Endodermal cell (in vitro differentiated cells): ENCODE measurements around the gene MVD. TPM values are rescaled to one million over a fixed set of nuclear protein-coding genes. Genes with fewer than 3 reads are reported as not detected.

Experiments used
- DNase-seq: peaks from one replicate; pipeline ENCODE4 v3.0.0-alpha.2; 2017
- H3K27ac ChIP-seq: 2 replicates; pipeline ENCODE4 v1.5.1; 2013; ENCODE audit warnings: mild to moderate bottlenecking, low read depth, low read length, moderate library complexity
- H3K27me3 ChIP-seq: 2 replicates; pipeline ENCODE4 v1.6.1; 2013; ENCODE audit warnings: mild to moderate bottlenecking, low read length, moderate library complexity; ENCODE audit not compliant: insufficient read depth, control insufficient read depth, poor library complexity, severe bottlenecking
- H3K36me3 ChIP-seq: 2 replicates; pipeline ENCODE4 v1.7.0; 2013; ENCODE audit warnings: mild to moderate bottlenecking, low read length, moderate library complexity; ENCODE audit not compliant: control insufficient read depth, insufficient read depth
- H3K4me1 ChIP-seq: one replicate; pipeline ENCODE4 v1.7.0; 2013; ENCODE audit warnings: low read length; ENCODE audit not compliant: control insufficient read depth, insufficient read depth
- H3K4me3 ChIP-seq: 2 replicates; pipeline ENCODE4 v1.5.1; 2013; ENCODE audit warnings: mild to moderate bottlenecking, low read length, moderate library complexity
- H3K9ac ChIP-seq: 2 replicates; pipeline ENCODE4 v1.6.1; 2013; ENCODE audit warnings: mild to moderate bottlenecking, low read length, moderate library complexity; ENCODE audit not compliant: poor library complexity, severe bottlenecking; ENCODE audit errors: extremely low read depth
- H3K9me3 ChIP-seq: 2 replicates; pipeline ENCODE4 v1.6.1; 2013; ENCODE audit warnings: mild to moderate bottlenecking, low read length, moderate library complexity; ENCODE audit not compliant: control insufficient read depth
- H3K27ac Mint-ChIP-seq: 2 replicates; pipeline ENCODE4 v1.8.0; 2020; ENCODE audit warnings: mixed read lengths
- H3K27me3 Mint-ChIP-seq: 2 replicates; pipeline ENCODE4 v1.8.0; 2021; ENCODE audit warnings: mild to moderate bottlenecking, mixed read lengths; ENCODE audit not compliant: insufficient read depth
- H3K36me3 Mint-ChIP-seq: 2 replicates; pipeline ENCODE4 v1.8.0; 2020; ENCODE audit warnings: low read depth, mixed read lengths
- H3K4me1 Mint-ChIP-seq: 2 replicates; pipeline ENCODE4 v1.8.0; 2020; ENCODE audit warnings: mixed read lengths
- H3K4me3 Mint-ChIP-seq: 2 replicates; pipeline ENCODE4 v1.8.0; 2020; ENCODE audit warnings: mild to moderate bottlenecking, moderate library complexity, mixed read lengths
- H3K9me3 Mint-ChIP-seq: 2 replicates; pipeline ENCODE4 v1.8.0; 2020; ENCODE audit warnings: mild to moderate bottlenecking, mixed read lengths
- WGBS, 2 experiments: methylation state at CpG; one replicate each; pipeline versions ENCODE4 v1.1.5 to v1.1.7; 2013; ENCODE audit warnings: missing lambda C conversion rate in 2 of 2, mixed read lengths in 1 of 2; ENCODE audit not compliant: insufficient coverage in 1 of 2, insufficient read length in 1 of 2; 5-methylcytosine and 5-hydroxymethylcytosine counted together
- total RNA-seq, 2 donors: library from RNA; stranded (reverse); fragmentation: NEBNext Ultra II Directional in 1 of 2; extraction: Animal tissue kit (Norgen Biotek cat#: 25700) in 1 of 2; gene quantifications; 2 replicates in 1 of 2; 3 replicates in 1 of 2; pipeline ENCODE4 v1.2.1, GENCODE V29; 2021
- TF ChIP-seq, protein P1 (sequence below): fragments of 200-600 bp; sonication (generic); conservative IDR thresholded peaks from 2 replicates; pipeline ENCODE4 v1.5.0; 2021; ENCODE audit warnings: antibody characterized with exemption, mild to moderate bottlenecking

Gene MVD
- total RNA-seq, 2 donors from 2014 or later: 79.8 to 81.4 TPM

DNA sequence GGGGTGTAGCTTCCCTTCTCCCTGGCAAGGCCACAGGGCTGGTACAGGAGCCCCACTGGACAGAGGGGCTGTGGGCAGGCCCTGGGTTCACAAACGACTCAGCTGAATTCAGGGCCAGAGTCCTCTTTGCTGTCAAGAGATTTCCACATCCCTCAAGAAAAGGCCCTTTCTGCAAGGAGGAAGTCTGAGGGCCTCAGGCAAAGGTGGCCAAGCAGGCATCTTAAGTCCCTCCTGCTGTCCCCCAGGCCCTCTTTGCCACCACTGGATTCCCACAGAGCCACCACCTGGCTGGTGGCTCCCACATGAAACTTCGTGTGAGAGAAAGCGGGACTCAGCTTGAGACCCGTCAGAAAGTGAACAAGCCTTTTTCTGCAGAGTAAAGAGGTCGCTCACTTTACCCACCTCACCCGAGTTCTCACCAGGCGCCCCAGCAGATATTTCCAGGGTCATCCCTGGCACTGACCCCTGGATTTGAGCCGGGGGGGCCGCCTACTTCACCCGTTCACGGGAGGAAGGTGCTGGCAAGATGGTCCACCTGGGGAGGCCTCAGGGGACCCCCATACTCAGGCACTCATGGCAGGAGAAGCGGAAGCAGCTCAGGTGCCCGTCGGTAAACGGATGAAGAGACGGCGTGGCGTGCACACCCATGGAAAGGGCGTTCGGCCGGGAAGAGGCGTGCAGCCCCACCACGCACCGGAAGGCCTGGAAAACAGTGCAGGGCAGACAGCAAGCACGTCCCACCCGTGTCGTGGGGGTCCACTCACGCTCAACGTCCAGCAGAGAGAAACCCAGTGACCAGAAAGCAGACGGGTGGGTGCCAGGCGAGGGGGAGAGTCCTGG is 39.7 kb upstream of the MVD start:
- WGBS, 2 experiments: 94% methylated on average over 21 to 31 of the region's 31 CpGs
- no peaks in the 10 kb centered on the region for H3K9me3 ChIP-seq
- Mint-ChIP-seq H3K4me1 (peaks cover 12% of the 10 kb centered on the region), H3K36me3 (peaks cover 9% of the 10 kb centered on the region), H3K4me3 (no peak overlapping the region), H3K27me3 (no peaks in the 10 kb centered on the region), H3K9me3 (no peaks in the 10 kb centered on the region), H3K27ac (no peak overlapping the region)
- H3K36me3 ChIP-seq: no peaks in the 10 kb centered on the region
- TF ChIP-seq, protein P1, sequence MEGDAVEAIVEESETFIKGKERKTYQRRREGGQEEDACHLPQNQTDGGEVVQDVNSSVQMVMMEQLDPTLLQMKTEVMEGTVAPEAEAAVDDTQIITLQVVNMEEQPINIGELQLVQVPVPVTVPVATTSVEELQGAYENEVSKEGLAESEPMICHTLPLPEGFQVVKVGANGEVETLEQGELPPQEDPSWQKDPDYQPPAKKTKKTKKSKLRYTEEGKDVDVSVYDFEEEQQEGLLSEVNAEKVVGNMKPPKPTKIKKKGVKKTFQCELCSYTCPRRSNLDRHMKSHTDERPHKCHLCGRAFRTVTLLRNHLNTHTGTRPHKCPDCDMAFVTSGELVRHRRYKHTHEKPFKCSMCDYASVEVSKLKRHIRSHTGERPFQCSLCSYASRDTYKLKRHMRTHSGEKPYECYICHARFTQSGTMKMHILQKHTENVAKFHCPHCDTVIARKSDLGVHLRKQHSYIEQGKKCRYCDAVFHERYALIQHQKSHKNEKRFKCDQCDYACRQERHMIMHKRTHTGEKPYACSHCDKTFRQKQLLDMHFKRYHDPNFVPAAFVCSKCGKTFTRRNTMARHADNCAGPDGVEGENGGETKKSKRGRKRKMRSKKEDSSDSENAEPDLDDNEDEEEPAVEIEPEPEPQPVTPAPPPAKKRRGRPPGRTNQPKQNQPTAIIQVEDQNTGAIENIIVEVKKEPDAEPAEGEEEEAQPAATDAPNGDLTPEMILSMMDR: no peak
- no peak for DNase-seq
- H3K4me1 ChIP-seq: peaks cover 6% of the 10 kb centered on the region
- H3K9ac ChIP-seq: no peak overlapping the region
- H3K27ac ChIP-seq: no peak overlapping the region
- H3K27me3 ChIP-seq: no peaks in the 10 kb centered on the region
- no peak overlapping the region for H3K4me3 ChIP-seq

DNA sequence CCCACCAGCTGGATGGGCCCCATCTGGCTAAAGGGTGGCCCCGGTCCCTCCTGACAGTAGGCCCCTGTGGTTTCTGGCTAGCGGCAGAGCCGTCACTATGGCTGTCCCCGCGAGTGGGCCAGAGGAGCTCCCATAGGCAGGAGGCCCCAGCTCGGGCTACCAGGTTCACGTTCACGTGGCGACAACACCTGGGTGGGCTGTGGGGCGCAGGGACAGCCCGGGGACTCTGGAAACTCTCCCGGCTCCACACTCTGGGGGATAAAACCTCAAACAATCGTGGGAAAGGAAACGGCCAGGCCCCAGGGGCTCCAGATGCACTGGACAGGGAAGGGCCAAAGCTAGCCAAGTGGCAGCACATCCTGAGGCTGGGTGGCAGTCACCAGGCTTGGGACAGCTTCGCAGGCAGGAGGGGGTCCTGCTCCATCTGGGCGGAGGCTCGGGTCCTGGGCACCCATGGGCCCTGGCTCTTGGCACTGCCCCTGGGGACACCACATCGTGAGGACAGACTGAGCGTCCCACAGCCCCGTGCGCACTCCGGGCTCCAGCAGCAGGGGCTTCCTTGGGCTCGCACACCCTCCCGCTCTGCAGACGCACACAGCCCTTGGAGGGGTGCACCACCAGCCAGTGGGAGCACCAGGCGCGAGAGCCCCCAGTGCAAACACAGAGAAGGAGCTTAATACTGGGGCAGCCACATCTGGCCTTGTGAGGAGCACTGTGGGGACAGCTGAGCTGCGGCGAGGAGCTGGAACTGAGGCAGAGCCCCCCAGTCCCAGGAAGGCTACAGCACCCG is 38.9 kb upstream of the MVD start:
- Histone ChIP-seq H3K27ac (no peak overlapping the region), H3K9me3 (no peaks in the 10 kb centered on the region), H3K9ac (no peak overlapping the region), H3K27me3 (no peaks in the 10 kb centered on the region), H3K36me3 (no peaks in the 10 kb centered on the region), H3K4me3 (no peak overlapping the region), H3K4me1 (peaks cover 6% of the 10 kb centered on the region)
- H3K4me3 Mint-ChIP-seq: no peak overlapping the region
- H3K4me1 Mint-ChIP-seq: peaks cover 5% of the 10 kb centered on the region
- peaks cover 9% of the 10 kb centered on the region for H3K36me3 Mint-ChIP-seq
- WGBS, 2 experiments: 92 to 93% methylated on average over 15 to 30 of the region's 30 CpGs
- no peak for DNase-seq
- H3K9me3 Mint-ChIP-seq: no peaks in the 10 kb centered on the region
- TF ChIP-seq, protein P1: no peak
- H3K27ac Mint-ChIP-seq: no peak overlapping the region
- H3K27me3 Mint-ChIP-seq: no peaks in the 10 kb centered on the region

DNA sequence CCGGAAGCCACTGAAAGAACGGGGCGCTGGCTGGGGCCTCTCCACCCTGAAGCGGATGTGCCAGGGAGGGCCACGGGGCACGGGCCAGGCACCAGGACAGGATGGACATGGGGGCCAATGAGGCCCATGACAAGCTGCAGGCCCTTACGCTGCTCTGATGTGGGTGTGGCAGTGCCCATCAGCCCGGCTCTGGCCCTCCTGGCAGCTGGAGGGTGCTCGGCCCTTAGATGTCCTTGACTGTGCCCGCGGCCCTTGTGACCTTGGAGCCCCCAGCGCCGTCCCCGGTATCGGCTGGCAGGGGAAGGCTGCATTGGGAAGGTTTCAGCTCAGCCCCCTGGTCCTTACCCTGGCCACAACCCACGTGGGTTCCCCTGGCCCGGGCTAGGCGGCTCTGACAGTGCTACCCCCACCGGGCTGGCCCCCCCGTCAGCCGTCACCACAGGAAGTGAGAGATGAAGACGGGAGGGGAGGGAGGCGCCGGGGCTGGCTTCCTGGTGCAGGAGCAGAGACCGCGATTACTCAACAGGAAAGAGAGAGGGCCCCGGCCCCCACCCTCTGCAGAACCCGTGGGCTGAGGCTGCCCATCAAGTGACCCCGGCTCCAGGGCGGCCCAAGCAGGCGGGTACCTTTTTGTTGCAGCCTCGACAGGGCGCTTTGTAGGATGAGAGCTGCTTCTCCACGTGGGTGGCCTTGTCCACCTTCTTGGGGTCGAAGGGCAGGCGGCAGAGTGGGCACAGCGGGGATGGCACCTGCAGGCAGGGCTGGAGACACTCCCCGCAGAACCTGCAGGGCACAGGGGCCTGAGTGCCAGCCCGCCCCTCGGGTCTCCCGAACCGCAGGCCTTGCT is 38.0 kb upstream of the MVD start:
- no peaks in the 10 kb centered on the region for H3K27me3 ChIP-seq
- no peaks in the 10 kb centered on the region for H3K9me3 ChIP-seq
- TF ChIP-seq, protein P1: no peak
- H3K9ac ChIP-seq: no peak overlapping the region
- Mint-ChIP-seq H3K27ac (no peak overlapping the region), H3K4me3 (no peak overlapping the region), H3K4me1 (peaks cover 5% of the 10 kb centered on the region), H3K36me3 (peaks cover 9% of the 10 kb centered on the region), H3K9me3 (no peaks in the 10 kb centered on the region), H3K27me3 (no peaks in the 10 kb centered on the region)
- no peak overlapping the region for H3K27ac ChIP-seq
- no peak for DNase-seq
- H3K36me3 ChIP-seq: no peaks in the 10 kb centered on the region
- peaks cover 6% of the 10 kb centered on the region for H3K4me1 ChIP-seq
- H3K4me3 ChIP-seq: no peak overlapping the region
- WGBS, 2 experiments: 89 to 91% methylated on average over 27 to 42 of the region's 42 CpGs
